H1 (cell line): Measurements from ENCODE around the gene PDZRN4. TPM values are rescaled to one million over a fixed set of nuclear protein-coding genes. Genes with fewer than 3 reads are reported as not detected.

Source experiments
- CTCF ChIA-PET: fragments of 300-600 bp; sonication (Branson Sonifier 250); formaldehyde crosslinking; loops from one replicate; lab custom pipeline; 2021; ENCODE audit not compliant: partially characterized antibody; lab: Charles Lee
- POLR2A ChIA-PET: fragments of 300-600 bp; sonication (Branson Sonifier 250); formaldehyde crosslinking; loops from one replicate; lab custom pipeline; 2021; ENCODE audit warnings: inconsistent platforms; ENCODE audit not compliant: partially characterized antibody; lab: Charles Lee
- DNase-seq, 2 experiments: peaks; one replicate each; pipeline versions ENCODE4 v3.0.0 to v3.0.0-alpha.2; 2010 to 2022; ENCODE audit warnings: low spot score in 2 of 2, low read depth in 1 of 2, mixed read lengths in 1 of 2
- FAIRE-seq: peaks from 2 replicates; lab custom pipeline; 2011; peaks lifted over from hg19 to GRCh38; lab: Jason Lieb, UNC
- H2AFZ ChIP-seq: 2 replicates; pipeline ENCODE4 v1.8.1; 2012; ENCODE audit warnings: low read length, inconsistent platforms
- H2AK5ac ChIP-seq: 2 replicates; pipeline ENCODE4 v1.6.1; 2013; ENCODE audit warnings: low read depth, low read length
- H2BK120ac ChIP-seq: replicated peaks from 2 replicates; pipeline ENCODE3; 2013; ENCODE audit warnings: low read depth, low read length, inconsistent platforms
- H2BK12ac ChIP-seq: 2 replicates; pipeline ENCODE4 v1.6.1; 2013; ENCODE audit warnings: low read depth, low read length
- H2BK15ac ChIP-seq: 2 replicates; pipeline ENCODE4 v1.6.1; 2013; ENCODE audit warnings: low read length
- H2BK20ac ChIP-seq: 2 replicates; pipeline ENCODE4 v1.6.1; 2013; ENCODE audit warnings: low read length
- H2BK5ac ChIP-seq: 2 replicates; pipeline ENCODE4 v1.6.1; 2013; ENCODE audit warnings: low read depth, low read length
- H3K14ac ChIP-seq: 2 replicates; pipeline ENCODE4 v1.6.1; 2013; ENCODE audit warnings: inconsistent platforms; ENCODE audit not compliant: insufficient read length
- H3K18ac ChIP-seq: 2 replicates; pipeline ENCODE4 v1.6.1; 2013; ENCODE audit warnings: low read length; ENCODE audit errors: extremely low read depth
- H3K23ac ChIP-seq: 2 replicates; pipeline ENCODE4 v1.6.1; 2013; ENCODE audit warnings: inconsistent platforms; ENCODE audit not compliant: insufficient read length
- H3K23me2 ChIP-seq: 2 replicates; pipeline ENCODE4 v1.6.1; 2013; ENCODE audit warnings: low read depth, low read length
- H3K27ac ChIP-seq: 2 replicates; pipeline ENCODE4 v1.6.1; 2011; ENCODE audit warnings: low read depth, low read length, inconsistent platforms
- H3K27me3 ChIP-seq, 4 experiments: replicated peaks in 1 of 4; 1 replicate in 1 of 4; 2 replicates in 3 of 4; pipeline versions ENCODE4 v1.6.1 to v1.8.1; 2011 to 2013; ENCODE audit warnings: low read length in 3 of 4, mild to moderate bottlenecking in 3 of 4, inconsistent platforms in 2 of 4, mixed read lengths in 2 of 4, moderate library complexity in 1 of 4; ENCODE audit not compliant: control insufficient read depth in 3 of 4, insufficient read depth in 3 of 4; ENCODE audit errors: extremely low read depth in 1 of 4
- H3K36me3 ChIP-seq, 4 experiments: 2 replicates each; pipeline versions ENCODE4 v1.6.1 to v1.8.1; 2011 to 2013; ENCODE audit warnings: mild to moderate bottlenecking in 4 of 4, low read length in 3 of 4, moderate library complexity in 2 of 4, control low read depth in 1 of 4, inconsistent platforms in 1 of 4; ENCODE audit not compliant: insufficient read depth in 4 of 4, control insufficient read depth in 2 of 4
- H3K4ac ChIP-seq: replicated peaks from 2 replicates; pipeline ENCODE3; 2013; ENCODE audit warnings: low read length, low read depth, mixed read lengths, inconsistent platforms; ENCODE audit not compliant: insufficient read length
- H3K4me1 ChIP-seq, 4 experiments: replicated peaks in 1 of 4; 1 replicate in 1 of 4; 2 replicates in 3 of 4; pipeline versions ENCODE4 v1.6.1 to v1.8.1; 2011 to 2013; ENCODE audit warnings: low read length in 3 of 4, inconsistent platforms in 2 of 4, mixed read lengths in 1 of 4; ENCODE audit not compliant: insufficient read depth in 4 of 4, control insufficient read depth in 3 of 4
- H3K4me2 ChIP-seq, 2 experiments: 2 replicates each; pipeline versions ENCODE4 v1.6.1 to v1.8.1; 2011 to 2013; ENCODE audit warnings: low read depth in 2 of 2, low read length in 2 of 2, control low read depth in 1 of 2, inconsistent platforms in 1 of 2, mild to moderate bottlenecking in 1 of 2; ENCODE audit not compliant: insufficient read depth in 1 of 2
- H3K4me3 ChIP-seq, 4 experiments: fragments of 200-600, 300-600 bp in 1 of 4; sonication (generic), shearing (Covaris generic), sonication (Bioruptor Twin) in 1 of 4; 2 replicates each; pipeline versions ENCODE4 v1.5.1 to v1.8.1; 2011 to 2016; ENCODE audit warnings: low read length in 4 of 4, low read depth in 3 of 4, control low read depth in 2 of 4, inconsistent platforms in 2 of 4, mild to moderate bottlenecking in 2 of 4, mixed read lengths in 1 of 4, moderate library complexity in 1 of 4; ENCODE audit not compliant: insufficient read depth in 2 of 4; ENCODE audit errors: extremely low read depth in 1 of 4
- H3K56ac ChIP-seq: replicated peaks from 2 replicates; pipeline ENCODE3; 2013; ENCODE audit warnings: low read depth, mild to moderate bottlenecking, mixed read lengths, low read length, inconsistent platforms; ENCODE audit not compliant: insufficient read length
- H3K79me1 ChIP-seq: 2 replicates; pipeline ENCODE4 v1.6.1; 2013; ENCODE audit warnings: low read depth, low read length, control low read depth
- H3K79me2 ChIP-seq, 2 experiments: 2 replicates each; pipeline versions ENCODE4 v1.6.1 to v1.8.1; 2012 to 2013; ENCODE audit warnings: low read length in 2 of 2, mild to moderate bottlenecking in 2 of 2, inconsistent platforms in 1 of 2; ENCODE audit not compliant: insufficient read depth in 2 of 2, control insufficient read depth in 1 of 2
- H3K9ac ChIP-seq, 4 experiments: replicated peaks in 1 of 4; 1 replicate in 1 of 4; 2 replicates in 3 of 4; pipeline versions ENCODE4 v1.6.1 to v1.8.1; 2011 to 2013; ENCODE audit warnings: low read depth in 3 of 4, low read length in 3 of 4, control low read depth in 2 of 4, mild to moderate bottlenecking in 2 of 4, moderate library complexity in 2 of 4, inconsistent platforms in 1 of 4; ENCODE audit errors: extremely low read depth in 1 of 4
- H3K9me3 ChIP-seq, 2 experiments: 2 replicates each; pipeline versions ENCODE4 v1.6.1 to v1.8.1; 2012 to 2013; ENCODE audit warnings: mild to moderate bottlenecking in 2 of 2, moderate library complexity in 2 of 2, control low read depth in 1 of 2, inconsistent platforms in 1 of 2, low read depth in 1 of 2, low read length in 1 of 2, mixed read lengths in 1 of 2; ENCODE audit not compliant: insufficient read depth in 2 of 2
- H4K20me1 ChIP-seq, 2 experiments: replicated peaks in 1 of 2; 2 replicates each; pipeline versions ENCODE3 to v1.8.1; 2011 to 2013; ENCODE audit warnings: inconsistent platforms in 2 of 2, low read length in 2 of 2, mild to moderate bottlenecking in 1 of 2; ENCODE audit not compliant: insufficient read depth in 2 of 2, control insufficient read depth in 1 of 2
- H4K5ac ChIP-seq: 2 replicates; pipeline ENCODE4 v1.6.1; 2013; ENCODE audit warnings: low read length, low read depth, mixed read lengths, inconsistent platforms; ENCODE audit not compliant: insufficient read length
- H4K8ac ChIP-seq: 2 replicates; pipeline ENCODE4 v1.8.0; 2013; ENCODE audit warnings: mild to moderate bottlenecking, moderate library complexity, low read length, inconsistent platforms; ENCODE audit not compliant: insufficient read depth; ENCODE audit errors: extremely low read depth
- H4K91ac ChIP-seq: replicated peaks from 2 replicates; pipeline ENCODE3; 2013; ENCODE audit warnings: low read length, mixed read lengths, inconsistent platforms; ENCODE audit not compliant: insufficient read length
- WGBS, 2 experiments: shearing (Covaris generic) in 1 of 2; methylation state at CpG; one replicate each; pipeline versions ENCODE4 v1.1.6 to v1.1.7; 2013 to 2015; ENCODE audit warnings: low lambda C conversion rate in 2 of 2, mixed read lengths in 2 of 2, inconsistent platforms in 1 of 2, low coverage in 1 of 2, missing lambda C conversion rate in 1 of 2; ENCODE audit not compliant: insufficient replicate concordance in 2 of 2, insufficient coverage in 1 of 2, insufficient read length in 1 of 2; ENCODE audit errors: extremely low coverage in 1 of 2, missing lambda C conversion rate in 1 of 2; 5-methylcytosine and 5-hydroxymethylcytosine counted together
- polyA plus RNA-seq, 7 experiments: library from polyadenylated mRNA; depleted of rRNA in 3 of 7; stranded (reverse) in 5 of 7; unstranded in 2 of 7; fragments of >200 nt in 5 of 7; fragments of 200-250 nt in 2 of 7; gene quantifications; 1 replicate in 5 of 7; 2 replicates in 1 of 7; 4 replicates in 1 of 7; pipeline versions ENCODE4 v1.2.1 to v1.2.3, GENCODE V29; 2011 to 2013; ENCODE audit warnings: missing spikeins in 2 of 7, mixed read lengths in 2 of 7
- total RNA-seq: library from RNA; stranded (reverse); fragmentation: NEBNext Ultra II Directional; extraction: Animal tissue kit (Norgen Biotek cat#: 25700); gene quantifications from 2 replicates; pipeline ENCODE4 v1.2.1, GENCODE V29; 2021
- TF ChIP-seq, protein P1 (sequence below): IDR thresholded peaks from 2 replicates; pipeline ENCODE4 v1.6.1; 2012; ENCODE audit warnings: low read length, inconsistent platforms

Gene PDZRN4
- total and polyA plus RNA-seq, 2 of the 8 experiments (the other 6 are each of a cell fraction or from before 2014, with no cell fraction given), result not detected

DNA sequence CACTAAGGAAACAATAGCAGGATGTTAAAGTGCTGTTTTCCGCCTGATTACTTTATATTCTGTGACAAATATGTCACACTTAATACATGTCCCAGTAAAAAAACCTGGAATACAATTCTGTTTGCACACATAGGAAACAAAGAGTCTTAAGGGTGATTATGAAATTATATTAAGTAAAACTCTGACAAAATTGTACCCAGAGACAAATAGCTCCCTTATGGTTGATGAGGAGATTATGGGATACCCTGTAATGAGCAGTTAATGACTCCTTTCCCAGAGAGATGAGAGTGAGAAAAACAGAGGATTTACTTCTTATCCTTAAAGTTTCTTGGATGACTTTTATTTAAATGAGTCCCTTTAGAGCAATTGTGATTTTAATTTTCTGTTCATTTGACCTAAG, 370.6 kb downstream of the PDZRN4 start:
- Histone ChIP-seq H3K4me3 (no peak overlapping the region), H3K18ac (no peak overlapping the region), H4K20me1 (no peaks in the 10 kb centered on the region), H3K4me2 (no peak overlapping the region), H2BK5ac (no peak overlapping the region), H3K4ac (no peak overlapping the region), H3K79me1 (no peaks in the 10 kb centered on the region), H4K5ac (no peak overlapping the region), H3K27me3 (no peaks in the 10 kb centered on the region), H2BK20ac (no peak overlapping the region), H2BK12ac (no peak overlapping the region), H2AFZ (no peak overlapping the region), H3K79me2 (no peaks in the 10 kb centered on the region), H4K91ac (no peak overlapping the region), H3K9me3 (no peaks in the 10 kb centered on the region), H2BK15ac (no peak overlapping the region), H4K8ac (no peak overlapping the region), H3K36me3 (no peaks in the 10 kb centered on the region), H3K14ac (no peak overlapping the region), H2BK120ac (no peak overlapping the region), H3K23me2 (no peaks in the 10 kb centered on the region), H3K23ac (no peak overlapping the region), H3K4me1 (peaks cover 0 to 3% (median 0%) of the 10 kb centered on the region in 4 experiments; a peak in 2 of 7 replicates), H2AK5ac (no peak overlapping the region), H3K9ac (no peak overlapping the region), H3K27ac (no peak overlapping the region), H3K56ac (no peak overlapping the region)
- CTCF ChIA-PET, result no interaction called here
- DNase-seq, result no peak
- 96% methylated on average over 1 of the region's 1 CpG; no CpG with 5 or more reads in 1 of the 2 experiments for WGBS, 2 experiments
- TF ChIP-seq, protein P1, sequence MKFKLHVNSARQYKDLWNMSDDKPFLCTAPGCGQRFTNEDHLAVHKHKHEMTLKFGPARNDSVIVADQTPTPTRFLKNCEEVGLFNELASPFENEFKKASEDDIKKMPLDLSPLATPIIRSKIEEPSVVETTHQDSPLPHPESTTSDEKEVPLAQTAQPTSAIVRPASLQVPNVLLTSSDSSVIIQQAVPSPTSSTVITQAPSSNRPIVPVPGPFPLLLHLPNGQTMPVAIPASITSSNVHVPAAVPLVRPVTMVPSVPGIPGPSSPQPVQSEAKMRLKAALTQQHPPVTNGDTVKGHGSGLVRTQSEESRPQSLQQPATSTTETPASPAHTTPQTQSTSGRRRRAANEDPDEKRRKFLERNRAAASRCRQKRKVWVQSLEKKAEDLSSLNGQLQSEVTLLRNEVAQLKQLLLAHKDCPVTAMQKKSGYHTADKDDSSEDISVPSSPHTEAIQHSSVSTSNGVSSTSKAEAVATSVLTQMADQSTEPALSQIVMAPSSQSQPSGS, result no peak
- FAIRE-seq, result no peak
- POLR2A ChIA-PET, result no interaction called here
